H9 (cell line): Measurements from ENCODE around the gene SH3GL2. TPM values are rescaled to one million over a fixed set of nuclear protein-coding genes. Genes with fewer than 3 reads are reported as not detected.

ENCODE experiments used
- DNase-seq: peaks from one replicate; pipeline ENCODE4 v3.0.0-alpha.2; 2017
- H2AFZ ChIP-seq: one replicate; pipeline ENCODE4 v1.6.1; 2013; ENCODE audit warnings: mild to moderate bottlenecking, low read length, control low read depth, moderate library complexity
- H2AK5ac ChIP-seq: 2 replicates; pipeline ENCODE4 v1.6.1; 2013; ENCODE audit warnings: low read length, control low read depth, mixed read lengths; ENCODE audit not compliant: insufficient read length
- H2BK120ac ChIP-seq: one replicate; pipeline ENCODE4 v1.6.1; 2013; ENCODE audit warnings: low read depth, mild to moderate bottlenecking, low read length, control low read depth, inconsistent platforms; ENCODE audit not compliant: poor library complexity, severe bottlenecking
- H2BK12ac ChIP-seq: 2 replicates; pipeline ENCODE4 v1.6.1; 2013; ENCODE audit warnings: low read length, control low read depth, mixed read lengths, low read depth; ENCODE audit not compliant: insufficient read length
- H2BK15ac ChIP-seq: 2 replicates; pipeline ENCODE4 v1.6.1; 2013; ENCODE audit warnings: low read depth, low read length, control low read depth
- H2BK20ac ChIP-seq: one replicate; pipeline ENCODE4 v1.6.1; 2013; ENCODE audit warnings: low read depth, mild to moderate bottlenecking, low read length, control low read depth, inconsistent platforms; ENCODE audit not compliant: poor library complexity, severe bottlenecking
- H2BK5ac ChIP-seq: 2 replicates; pipeline ENCODE4 v1.6.1; 2013; ENCODE audit warnings: low read length, control low read depth, mixed read lengths; ENCODE audit not compliant: insufficient read length
- H3K14ac ChIP-seq: 2 replicates; pipeline ENCODE4 v1.6.1; 2013; ENCODE audit warnings: low read length, control low read depth; ENCODE audit not compliant: insufficient read depth
- H3K18ac ChIP-seq: 2 replicates; pipeline ENCODE4 v1.6.1; 2013; ENCODE audit warnings: low read depth, mild to moderate bottlenecking, mixed read lengths, low read length, control low read depth; ENCODE audit not compliant: insufficient read length
- H3K23ac ChIP-seq: 2 replicates; pipeline ENCODE4 v1.6.1; 2013; ENCODE audit warnings: low read length, control low read depth, mixed read lengths, low read depth; ENCODE audit not compliant: insufficient read length
- H3K23me2 ChIP-seq: 2 replicates; pipeline ENCODE4 v1.6.1; 2013; ENCODE audit warnings: low read depth, mild to moderate bottlenecking, mixed read lengths, low read length, control low read depth; ENCODE audit not compliant: insufficient read length, poor library complexity, severe bottlenecking
- H3K27ac ChIP-seq: 2 replicates; pipeline ENCODE4 v1.5.1; 2013; ENCODE audit warnings: low read length, control low read depth, mixed read lengths, low read depth; ENCODE audit not compliant: insufficient read length
- H3K27me3 ChIP-seq: 2 replicates; pipeline ENCODE4 v1.6.1; 2013; ENCODE audit warnings: low read length, control low read depth, inconsistent platforms; ENCODE audit not compliant: insufficient read depth
- H3K4ac ChIP-seq: 2 replicates; pipeline ENCODE4 v1.6.1; 2013; ENCODE audit warnings: low read depth, mild to moderate bottlenecking, control low read depth, inconsistent platforms, low read length, moderate library complexity
- H3K4me1 ChIP-seq: 2 replicates; pipeline ENCODE4 v1.6.1; 2013; ENCODE audit warnings: low read length, control low read depth, inconsistent platforms; ENCODE audit not compliant: insufficient read depth
- H3K4me2 ChIP-seq: 2 replicates; pipeline ENCODE4 v1.6.1; 2013; ENCODE audit warnings: low read length, control low read depth, mixed read lengths; ENCODE audit not compliant: insufficient read length, insufficient read depth
- H3K56ac ChIP-seq: 2 replicates; pipeline ENCODE4 v1.6.1; 2013; ENCODE audit warnings: low read depth, mild to moderate bottlenecking, mixed read lengths, low read length, control low read depth; ENCODE audit not compliant: insufficient read length
- H3K79me1 ChIP-seq: 2 replicates; pipeline ENCODE4 v1.6.1; 2013; ENCODE audit warnings: low read depth, mild to moderate bottlenecking, moderate library complexity, low read length, control low read depth, inconsistent platforms; ENCODE audit not compliant: insufficient read depth, poor library complexity, severe bottlenecking
- H3K79me2 ChIP-seq: 2 replicates; pipeline ENCODE4 v1.6.1; 2013; ENCODE audit warnings: low read length, control low read depth, inconsistent platforms; ENCODE audit not compliant: insufficient read depth
- H3K9ac ChIP-seq: 2 replicates; pipeline ENCODE4 v1.6.1; 2013; ENCODE audit warnings: low read length, control low read depth, mixed read lengths; ENCODE audit not compliant: insufficient read length; ENCODE audit errors: extremely low read depth
- H3K9me3 ChIP-seq: one replicate; pipeline ENCODE4 v1.6.1; 2013; ENCODE audit warnings: low read depth, low read length, inconsistent platforms; ENCODE audit not compliant: control insufficient read depth
- H3T11ph ChIP-seq: one replicate; pipeline ENCODE4 v1.6.1; 2013; ENCODE audit warnings: mild to moderate bottlenecking, low read length, control low read depth, inconsistent platforms
- H4K20me1 ChIP-seq: one replicate; pipeline ENCODE4 v1.6.1; 2013; ENCODE audit not compliant: control insufficient read depth, insufficient read length, insufficient read depth
- H4K5ac ChIP-seq: 2 replicates; pipeline ENCODE4 v1.6.1; 2013; ENCODE audit warnings: low read depth, mild to moderate bottlenecking, mixed read lengths, low read length, control low read depth; ENCODE audit not compliant: insufficient read length
- H4K8ac ChIP-seq: replicated peaks from 2 replicates; pipeline ENCODE4 v1.6.1; 2013; ENCODE audit warnings: low read length, control low read depth, mixed read lengths, low read depth; ENCODE audit not compliant: insufficient read length
- H4K91ac ChIP-seq: 2 replicates; pipeline ENCODE4 v1.6.1; 2013; ENCODE audit warnings: low read depth, mild to moderate bottlenecking, moderate library complexity, mixed read lengths, low read length, control low read depth; ENCODE audit not compliant: insufficient read length
- H3K27ac Mint-ChIP-seq, 3 experiments: 2 replicates in 2 of 3; 3 replicates in 1 of 3; pipeline ENCODE4 v1.8.0; 2020 to 2021; ENCODE audit warnings: mixed read lengths in 3 of 3, mild to moderate bottlenecking in 1 of 3, moderate library complexity in 1 of 3
- H3K27me3 Mint-ChIP-seq: 2 replicates; pipeline ENCODE4 v1.8.0; 2021; ENCODE audit warnings: low read depth, mild to moderate bottlenecking, moderate library complexity, mixed read lengths
- H3K36me3 Mint-ChIP-seq, 3 experiments: 2 replicates in 2 of 3; 3 replicates in 1 of 3; pipeline ENCODE4 v1.8.0; 2020 to 2021; ENCODE audit warnings: low read depth in 3 of 3, mixed read lengths in 3 of 3; ENCODE audit not compliant: insufficient read depth in 1 of 3
- H3K4me1 Mint-ChIP-seq, 2 experiments: 2 replicates each; pipeline ENCODE4 v1.8.0; 2020; ENCODE audit warnings: mixed read lengths in 2 of 2
- H3K4me3 Mint-ChIP-seq, 2 experiments: 2 replicates in 1 of 2; 3 replicates in 1 of 2; pipeline ENCODE4 v1.8.0; 2020 to 2021; ENCODE audit warnings: mild to moderate bottlenecking in 2 of 2, mixed read lengths in 2 of 2, moderate library complexity in 1 of 2
- H3K9me3 Mint-ChIP-seq, 2 experiments: 2 replicates in 1 of 2; 3 replicates in 1 of 2; pipeline ENCODE4 v1.8.0; 2020; ENCODE audit warnings: mild to moderate bottlenecking in 2 of 2, mixed read lengths in 2 of 2, moderate library complexity in 1 of 2
- WGBS: extraction: QIAGEN DNeasy Blood & Tissue Kit; methylation state at CpG from one replicate; pipeline ENCODE4 v1.1.7; 2013; ENCODE audit warnings: missing lambda C conversion rate, low lambda C conversion rate, mixed read lengths; ENCODE audit not compliant: insufficient read length; ENCODE audit errors: extremely low coverage; 5-methylcytosine and 5-hydroxymethylcytosine counted together
- total RNA-seq: library from RNA; stranded (reverse); gene quantifications from 2 replicates; pipeline ENCODE4 v1.2.1, GENCODE V29; 2021
- TF ChIP-seq, protein P1 (sequence below): fragments of 200-600 bp; sonication (generic); conservative IDR thresholded peaks from 3 replicates; pipeline ENCODE4 v1.8.0; 2021; ENCODE audit warnings: antibody characterized with exemption, mild to moderate bottlenecking

SH3GL2 gene
- total RNA-seq, 1 experiment from 2014 or later, result 6.5 TPM

- Mint-ChIP-seq H3K27ac (no peak overlapping the region), H3K27me3 (no peaks in the 10 kb centered on the region), H3K4me1 (peaks cover 0 to 4% of the 10 kb centered on the region in 2 experiments; a peak in 2 of 4 replicates), H3K9me3 (no peaks in the 10 kb centered on the region; a peak in 1 of 5 replicates), H3K36me3 (no peaks in the 10 kb centered on the region), H3K4me3 (no peak overlapping the region)
- Histone ChIP-seq H4K20me1 (no peaks in the 10 kb centered on the region), H4K91ac (no peak overlapping the region), H3K27ac (no peak overlapping the region), H2BK120ac (no peak overlapping the region), H3T11ph (no peak overlapping the region), H2BK12ac (no peak overlapping the region), H3K9me3 (no peaks in the 10 kb centered on the region), H2BK5ac (no peak overlapping the region), H3K9ac (no peak overlapping the region), H2AFZ (no peak overlapping the region), H3K79me2 (no peaks in the 10 kb centered on the region), H4K5ac (no peak overlapping the region), H2BK15ac (no peak overlapping the region), H3K4ac (no peak overlapping the region), H3K18ac (no peak overlapping the region), H3K23ac (no peak overlapping the region), H2AK5ac (no peak overlapping the region), H4K8ac (no peak overlapping the region), H3K56ac (no peak overlapping the region), H3K4me1 (no peaks in the 10 kb centered on the region; the same call in 1 of the 2 replicates), H3K14ac (no peak overlapping the region), H3K23me2 (no peaks in the 10 kb centered on the region), H2BK20ac (no peak overlapping the region), H3K4me2 (no peak overlapping the region), H3K79me1 (no peaks in the 10 kb centered on the region), H3K27me3 (no peaks in the 10 kb centered on the region)
- DNase-seq, result no peak
- TF ChIP-seq, protein P1, sequence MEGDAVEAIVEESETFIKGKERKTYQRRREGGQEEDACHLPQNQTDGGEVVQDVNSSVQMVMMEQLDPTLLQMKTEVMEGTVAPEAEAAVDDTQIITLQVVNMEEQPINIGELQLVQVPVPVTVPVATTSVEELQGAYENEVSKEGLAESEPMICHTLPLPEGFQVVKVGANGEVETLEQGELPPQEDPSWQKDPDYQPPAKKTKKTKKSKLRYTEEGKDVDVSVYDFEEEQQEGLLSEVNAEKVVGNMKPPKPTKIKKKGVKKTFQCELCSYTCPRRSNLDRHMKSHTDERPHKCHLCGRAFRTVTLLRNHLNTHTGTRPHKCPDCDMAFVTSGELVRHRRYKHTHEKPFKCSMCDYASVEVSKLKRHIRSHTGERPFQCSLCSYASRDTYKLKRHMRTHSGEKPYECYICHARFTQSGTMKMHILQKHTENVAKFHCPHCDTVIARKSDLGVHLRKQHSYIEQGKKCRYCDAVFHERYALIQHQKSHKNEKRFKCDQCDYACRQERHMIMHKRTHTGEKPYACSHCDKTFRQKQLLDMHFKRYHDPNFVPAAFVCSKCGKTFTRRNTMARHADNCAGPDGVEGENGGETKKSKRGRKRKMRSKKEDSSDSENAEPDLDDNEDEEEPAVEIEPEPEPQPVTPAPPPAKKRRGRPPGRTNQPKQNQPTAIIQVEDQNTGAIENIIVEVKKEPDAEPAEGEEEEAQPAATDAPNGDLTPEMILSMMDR, result no peak
- no CpG with 5 or more reads among the region's 2 CpGs for WGBS
Observed at GRCh38 chr9:17760250-17760649, 181.4 kb downstream of the SH3GL2 start.
